Measurements from ENCODE around the gene PIGQ.

Gene PIGQ

DNA sequence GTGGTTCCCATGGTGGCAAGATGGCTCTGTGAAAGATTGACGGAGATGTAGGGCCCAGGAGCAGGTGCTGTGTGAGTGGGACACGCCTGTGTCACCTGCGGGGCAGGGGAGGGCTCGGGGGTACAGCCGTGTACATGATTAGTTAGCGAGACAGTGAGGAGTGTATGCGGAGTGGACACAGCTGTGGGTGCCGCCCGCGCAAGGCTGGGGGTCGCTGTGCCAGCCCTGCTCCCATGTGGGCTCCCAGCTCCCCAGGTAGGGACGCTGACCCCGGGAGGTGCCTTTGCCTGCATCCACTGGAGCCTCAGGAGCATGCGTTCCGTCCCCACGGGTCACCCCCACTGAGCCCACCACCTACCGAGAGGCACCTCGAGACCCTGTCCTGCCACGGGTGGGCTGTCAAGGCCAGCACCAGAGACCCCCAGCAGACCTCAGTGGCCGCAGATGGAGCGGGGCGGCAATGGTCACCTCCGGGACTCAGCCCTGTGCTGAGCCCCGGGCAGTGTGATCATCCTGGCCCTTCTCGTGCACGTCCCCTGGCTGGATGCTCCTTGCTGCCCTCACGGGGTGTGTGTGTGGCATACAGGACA, 34.8 kb upstream of the PIGQ start:
- no peak for DNase-seq (ENCODE audit: low read depth)
- no peak overlapping the region for H3K4me3 ChIP-seq (ENCODE audit: low read length)
- TF ChIP-seq, protein P1, sequence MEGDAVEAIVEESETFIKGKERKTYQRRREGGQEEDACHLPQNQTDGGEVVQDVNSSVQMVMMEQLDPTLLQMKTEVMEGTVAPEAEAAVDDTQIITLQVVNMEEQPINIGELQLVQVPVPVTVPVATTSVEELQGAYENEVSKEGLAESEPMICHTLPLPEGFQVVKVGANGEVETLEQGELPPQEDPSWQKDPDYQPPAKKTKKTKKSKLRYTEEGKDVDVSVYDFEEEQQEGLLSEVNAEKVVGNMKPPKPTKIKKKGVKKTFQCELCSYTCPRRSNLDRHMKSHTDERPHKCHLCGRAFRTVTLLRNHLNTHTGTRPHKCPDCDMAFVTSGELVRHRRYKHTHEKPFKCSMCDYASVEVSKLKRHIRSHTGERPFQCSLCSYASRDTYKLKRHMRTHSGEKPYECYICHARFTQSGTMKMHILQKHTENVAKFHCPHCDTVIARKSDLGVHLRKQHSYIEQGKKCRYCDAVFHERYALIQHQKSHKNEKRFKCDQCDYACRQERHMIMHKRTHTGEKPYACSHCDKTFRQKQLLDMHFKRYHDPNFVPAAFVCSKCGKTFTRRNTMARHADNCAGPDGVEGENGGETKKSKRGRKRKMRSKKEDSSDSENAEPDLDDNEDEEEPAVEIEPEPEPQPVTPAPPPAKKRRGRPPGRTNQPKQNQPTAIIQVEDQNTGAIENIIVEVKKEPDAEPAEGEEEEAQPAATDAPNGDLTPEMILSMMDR (IDR thresholded peaks at IDR 0.05; ENCODE audit: insufficient read depth, low read depth, low read length, missing control alignments) = no peak

DNA sequence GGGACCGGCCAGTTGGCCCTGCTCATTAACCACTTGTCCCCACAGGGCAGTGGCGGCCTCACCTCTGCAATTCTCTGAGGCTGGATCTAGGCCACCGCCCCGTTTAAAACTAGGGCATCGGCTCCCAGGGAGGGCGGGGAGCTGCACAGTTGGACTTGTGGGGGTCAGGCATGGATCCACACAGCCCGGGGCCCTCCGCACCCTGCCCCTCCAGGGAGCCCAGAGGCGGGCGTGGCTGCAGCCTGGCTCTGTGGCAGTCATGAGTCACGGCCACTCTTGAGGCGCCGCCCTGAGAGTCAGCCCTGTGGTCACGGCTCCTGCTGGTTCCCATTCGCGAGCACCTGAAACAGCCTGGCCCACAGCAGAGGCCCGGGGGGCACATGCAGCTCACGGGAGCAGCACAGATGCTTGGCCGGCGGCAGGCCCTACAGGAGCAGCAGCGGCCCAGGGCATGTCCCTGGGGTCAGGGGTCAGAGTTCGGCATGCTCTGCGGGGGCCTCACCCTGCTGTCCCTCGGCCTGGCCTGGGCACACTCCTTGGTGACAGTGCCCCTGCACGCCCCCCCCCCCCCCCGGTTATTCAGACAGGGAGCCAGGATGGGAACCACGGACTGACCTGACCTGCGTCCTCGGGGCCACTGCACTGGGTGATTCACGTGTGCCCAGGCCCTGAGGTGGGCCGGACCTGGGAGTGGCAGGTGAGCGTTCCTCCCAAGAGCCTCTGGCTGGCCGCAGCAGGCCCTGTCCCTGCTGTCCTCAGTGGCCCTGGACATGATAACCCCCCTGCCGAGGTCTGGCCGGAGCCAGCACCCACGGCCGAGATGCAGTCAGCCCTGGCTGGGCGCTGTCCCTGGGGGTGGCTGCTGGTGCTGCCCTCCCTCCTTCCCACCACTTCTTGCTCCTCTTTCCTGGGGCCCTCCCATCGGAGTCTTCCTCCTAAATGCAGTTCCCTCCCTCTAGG, 34.0 kb upstream of the PIGQ start:
- DNase-seq (ENCODE audit: low read depth) = peak; percentile 83
- H3K4me3 ChIP-seq (ENCODE audit: low read length) = no peak overlapping the region
- TF ChIP-seq, protein P1 (IDR thresholded peaks at IDR 0.05; ENCODE audit: insufficient read depth, low read depth, low read length, missing control alignments) = no peak

DNA sequence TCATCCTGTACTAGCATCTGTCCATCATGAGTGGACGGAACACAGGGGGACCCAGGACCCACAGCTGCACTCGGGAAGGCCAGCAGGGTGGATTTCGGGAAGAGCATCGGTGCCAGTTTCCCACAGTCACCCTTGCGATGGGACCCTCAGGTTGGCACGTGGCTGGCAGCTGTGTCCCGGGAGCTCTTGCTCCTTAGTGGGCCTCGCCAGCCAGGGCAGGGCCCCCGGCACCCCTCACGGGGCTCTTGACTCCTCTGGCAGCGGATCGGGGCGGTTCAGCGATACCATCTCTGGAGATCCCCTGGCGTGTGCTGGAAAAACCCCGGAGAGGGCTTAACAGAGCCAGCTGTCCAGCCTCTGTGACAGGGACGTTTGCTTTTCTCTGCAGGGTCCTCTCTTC, 33.0 kb upstream of the PIGQ start:
- DNase-seq (ENCODE audit: low read depth) = no peak
- H3K4me3 ChIP-seq (ENCODE audit: low read length) = no peak overlapping the region
- TF ChIP-seq, protein P1 (IDR thresholded peaks at IDR 0.05; ENCODE audit: insufficient read depth, low read depth, low read length, missing control alignments) = no peak

DNA sequence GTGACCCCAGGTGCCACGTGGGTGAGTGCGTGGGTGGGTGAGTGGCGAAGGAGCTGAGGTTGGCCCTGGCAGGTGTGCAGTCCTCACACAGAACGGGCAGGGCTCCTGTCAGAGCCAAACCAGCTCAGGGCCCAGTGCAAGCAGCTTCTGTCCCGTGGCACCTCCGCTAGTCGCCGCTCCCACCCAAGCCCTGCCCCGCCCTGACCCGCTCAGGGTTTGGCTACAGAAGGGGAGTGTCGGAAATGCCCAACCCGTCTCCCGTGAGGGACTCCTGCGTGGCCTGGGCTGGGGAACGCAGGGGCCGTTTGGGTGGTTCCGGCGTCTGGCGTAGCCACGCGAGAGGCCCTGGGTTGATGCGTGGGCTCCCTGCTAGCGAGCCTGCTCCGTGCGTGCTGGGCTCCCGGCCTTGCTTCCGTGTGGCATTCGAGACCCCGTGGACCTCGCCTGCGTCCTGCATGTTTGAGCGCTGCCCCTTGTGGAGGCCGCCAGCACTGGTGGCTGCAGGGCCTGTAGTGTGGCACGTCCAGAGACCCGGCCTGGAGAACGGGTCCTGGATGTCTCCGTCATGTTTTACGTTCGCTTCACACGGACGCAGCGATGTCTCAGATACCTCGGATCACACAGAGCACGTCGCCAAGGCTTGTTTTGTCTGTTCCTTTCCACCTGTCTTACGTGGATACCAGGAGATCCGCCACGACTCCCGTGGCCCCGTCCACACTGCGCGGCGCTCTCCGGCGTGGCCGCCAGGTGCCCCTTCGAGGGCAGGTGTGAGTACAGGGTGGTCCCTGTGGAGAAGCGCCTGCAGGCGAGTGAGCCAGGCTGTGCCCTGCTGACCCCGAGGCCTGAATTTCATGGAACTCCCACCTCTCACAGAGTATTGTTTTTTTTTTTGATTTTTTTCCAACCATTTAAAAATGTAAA, 32.1 kb upstream of the PIGQ start:
- no peak for DNase-seq (ENCODE audit: low read depth)
- H3K4me3 ChIP-seq (ENCODE audit: low read length) = no peak overlapping the region
- TF ChIP-seq, protein P1 (IDR thresholded peaks at IDR 0.05; ENCODE audit: insufficient read depth, low read depth, low read length, missing control alignments) = no peak

DNA sequence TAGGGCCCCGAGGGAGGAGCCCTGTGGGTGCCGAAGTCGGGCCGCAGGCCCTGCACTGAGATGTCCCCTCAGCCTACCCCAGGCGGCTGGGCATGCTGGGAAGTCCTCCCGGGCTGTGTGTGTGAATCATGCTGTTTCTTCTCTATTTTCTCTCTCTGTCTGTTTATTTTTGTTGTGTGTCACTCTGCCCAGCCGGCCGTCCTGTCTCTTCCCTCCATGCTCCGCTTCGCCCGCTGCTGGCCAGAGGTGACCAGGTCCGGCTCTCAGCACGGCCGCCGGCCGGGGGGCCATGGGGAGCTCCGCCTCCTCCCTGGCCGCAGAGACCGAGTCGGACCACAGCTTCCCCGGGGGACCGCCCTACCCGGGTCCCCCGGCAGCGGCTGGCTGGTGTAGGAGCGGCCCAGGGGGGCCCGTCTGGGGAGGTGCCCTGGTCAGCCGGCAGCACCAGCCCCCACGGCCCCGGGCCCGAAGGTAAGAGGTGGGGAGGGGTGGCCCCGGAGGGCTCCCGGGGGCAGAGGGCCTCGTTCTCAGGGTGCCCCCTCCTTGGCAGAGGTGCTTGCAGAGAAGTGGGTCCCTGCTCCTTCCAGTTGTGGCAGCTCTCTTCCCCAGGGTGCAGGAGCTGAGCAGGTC, 29.8 kb upstream of the PIGQ start:
- no peak overlapping the region for H3K4me3 ChIP-seq (ENCODE audit: low read length)
- DNase-seq (ENCODE audit: low read depth) = no peak
- TF ChIP-seq, protein P1 (IDR thresholded peaks at IDR 0.05; ENCODE audit: insufficient read depth, low read depth, low read length, missing control alignments) = no peak

GRCh38 chr16:540645-541340, 29.0 kb upstream of the PIGQ start:
- no peak overlapping the region for H3K4me3 ChIP-seq (ENCODE audit: low read length)
- DNase-seq (ENCODE audit: low read depth) = no peak
- TF ChIP-seq, protein P1 (IDR thresholded peaks at IDR 0.05; ENCODE audit: insufficient read depth, low read depth, low read length, missing control alignments) = no peak

Measured in epithelial cell of esophagus (primary cell).